PC-9 (cell line): Measurements from ENCODE around the gene RHBDD1. TPM values are rescaled to one million over a fixed set of nuclear protein-coding genes. Genes with fewer than 3 reads are reported as not detected.

Source experiments
- BruUV-seq: library from RNA; stranded (reverse); fragments of 400-500 nt; replicated peaks from 2 replicates; lab custom pipeline; 2021; lab: Mats Ljungman, UMichigan
- CTCF ChIA-PET: fragments of 300-600 bp; sonication (Branson Sonifier 250); formaldehyde crosslinking; loops from one replicate; lab custom pipeline; 2022; ENCODE audit warnings: antibody characterized with exemption; lab: Charles Lee
- POLR2A ChIA-PET: fragments of 300-600 bp; sonication (Branson Sonifier 250); formaldehyde crosslinking; loops from one replicate; lab custom pipeline; 2022; ENCODE audit warnings: antibody characterized with exemption; ENCODE audit not compliant: unreplicated experiment; lab: Charles Lee
- DNase-seq, 2 experiments: peaks; one replicate each; pipeline versions ENCODE4 v3.0.0 to v3.0.0-alpha.2; 2015 to 2022; ENCODE audit warnings: mixed read lengths in 1 of 2
- H2AFZ ChIP-seq: fragments of 200-600 bp; sonication (generic); 2 replicates; pipeline ENCODE4 v1.8.1; 2017; ENCODE audit warnings: antibody characterized with exemption
- H3F3A ChIP-seq: fragments of 200-600 bp; sonication (generic); 2 replicates; pipeline ENCODE4 v1.8.1; 2017; ENCODE audit warnings: antibody characterized with exemption, mild to moderate bottlenecking, low read depth; ENCODE audit not compliant: insufficient read depth
- H3K27ac ChIP-seq: fragments of 200-600 bp; sonication (generic); 2 replicates; pipeline ENCODE4 v1.6.1; 2016; ENCODE audit warnings: mixed run types
- H3K27me3 ChIP-seq: fragments of 200-600 bp; sonication (generic); 2 replicates; pipeline ENCODE4 v1.6.1; 2016; ENCODE audit warnings: low read depth, mixed run types; ENCODE audit not compliant: insufficient read depth
- H3K36me3 ChIP-seq: fragments of 200-600 bp; sonication (generic); 2 replicates; pipeline ENCODE4 v1.6.1; 2016; ENCODE audit warnings: low read depth, mixed run types
- H3K4me1 ChIP-seq: fragments of 200-600 bp; sonication (generic); replicated peaks from 2 replicates; pipeline ENCODE4 v1.6.1; 2016; ENCODE audit warnings: mixed run types; ENCODE audit not compliant: insufficient read depth
- H3K4me2 ChIP-seq: fragments of 200-600 bp; sonication (generic); 2 replicates; pipeline ENCODE4 v1.6.1; 2017; ENCODE audit warnings: mixed run types
- H3K4me3 ChIP-seq: fragments of 200-600 bp; sonication (generic); 2 replicates; pipeline ENCODE4 v1.6.1; 2016; ENCODE audit warnings: mixed run types
- H3K79me2 ChIP-seq: fragments of 200-600 bp; sonication (generic); 2 replicates; pipeline ENCODE4 v1.6.1; 2017; ENCODE audit warnings: low read depth, mixed run types
- H3K9me2 ChIP-seq: fragments of 200-600 bp; sonication (generic); 2 replicates; pipeline ENCODE4 v1.8.1; 2017; ENCODE audit warnings: mild to moderate bottlenecking; ENCODE audit not compliant: insufficient read depth
- H3K9me3 ChIP-seq: fragments of 200-600 bp; sonication (generic); 2 replicates; pipeline ENCODE4 v1.8.1; 2016; ENCODE audit warnings: low read depth; ENCODE audit not compliant: insufficient read depth
- H4K20me1 ChIP-seq: fragments of 200-600 bp; sonication (generic); 2 replicates; pipeline ENCODE4 v1.8.1; 2017; ENCODE audit not compliant: insufficient read depth
- EZH2 ChIP-seq: fragments of 200-600 bp; sonication (generic); IDR thresholded peaks from 2 replicates; pipeline ENCODE4 v1.8.0; 2017; ENCODE audit warnings: antibody characterized with exemption, low read depth
- intact Hi-C: fragments of 100-400 bp; cut with micrococcal nuclease; formaldehyde crosslinking; loops from one replicate; pipeline ENCODE4 v1.10.0; 2022; ENCODE audit not compliant: unreplicated experiment
- total RNA-seq: library from RNA; stranded (reverse); gene quantifications from 2 replicates; pipeline ENCODE4 v1.2.3, GENCODE V29; 2021
- TF ChIP-seq, protein P1 (sequence below): fragments of 200-600 bp; sonication (generic); conservative IDR thresholded peaks from 2 replicates; pipeline ENCODE4 v1.6.1; 2017; ENCODE audit warnings: mixed run types, antibody characterized with exemption, mild to moderate bottlenecking, moderate library complexity

Gene RHBDD1
- total RNA-seq, 1 experiment from 2014 or later, result 22.3 TPM

GRCh38 chr2:226993171-226993570, 157.3 kb downstream of the RHBDD1 start:
- intact Hi-C loops, result no loop called here
- BruUV-seq, result no TSS peak
- H3K79me2 ChIP-seq, result no peaks in the 10 kb centered on the region
- no peaks in the 10 kb centered on the region for H3K9me3 ChIP-seq
- no peaks in the 10 kb centered on the region for H3K9me2 ChIP-seq
- TF ChIP-seq EZH2, result no peak
- TF ChIP-seq, protein P1, sequence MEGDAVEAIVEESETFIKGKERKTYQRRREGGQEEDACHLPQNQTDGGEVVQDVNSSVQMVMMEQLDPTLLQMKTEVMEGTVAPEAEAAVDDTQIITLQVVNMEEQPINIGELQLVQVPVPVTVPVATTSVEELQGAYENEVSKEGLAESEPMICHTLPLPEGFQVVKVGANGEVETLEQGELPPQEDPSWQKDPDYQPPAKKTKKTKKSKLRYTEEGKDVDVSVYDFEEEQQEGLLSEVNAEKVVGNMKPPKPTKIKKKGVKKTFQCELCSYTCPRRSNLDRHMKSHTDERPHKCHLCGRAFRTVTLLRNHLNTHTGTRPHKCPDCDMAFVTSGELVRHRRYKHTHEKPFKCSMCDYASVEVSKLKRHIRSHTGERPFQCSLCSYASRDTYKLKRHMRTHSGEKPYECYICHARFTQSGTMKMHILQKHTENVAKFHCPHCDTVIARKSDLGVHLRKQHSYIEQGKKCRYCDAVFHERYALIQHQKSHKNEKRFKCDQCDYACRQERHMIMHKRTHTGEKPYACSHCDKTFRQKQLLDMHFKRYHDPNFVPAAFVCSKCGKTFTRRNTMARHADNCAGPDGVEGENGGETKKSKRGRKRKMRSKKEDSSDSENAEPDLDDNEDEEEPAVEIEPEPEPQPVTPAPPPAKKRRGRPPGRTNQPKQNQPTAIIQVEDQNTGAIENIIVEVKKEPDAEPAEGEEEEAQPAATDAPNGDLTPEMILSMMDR, result no peak
- ChIA-PET CTCF (no interaction called here), POLR2A (no interaction called here)
- H3K4me3 ChIP-seq, result no peak overlapping the region
- H2AFZ ChIP-seq, result no peak overlapping the region
- H3K4me1 ChIP-seq, result no peaks in the 10 kb centered on the region
- no peaks in the 10 kb centered on the region for H4K20me1 ChIP-seq
- no peaks in the 10 kb centered on the region for H3K36me3 ChIP-seq
- no peaks in the 10 kb centered on the region for H3K27me3 ChIP-seq
- H3K4me2 ChIP-seq, result no peak overlapping the region
- DNase-seq, result no peak
- H3F3A ChIP-seq, result no peaks in the 10 kb centered on the region
- no peak overlapping the region for H3K27ac ChIP-seq

DNA sequence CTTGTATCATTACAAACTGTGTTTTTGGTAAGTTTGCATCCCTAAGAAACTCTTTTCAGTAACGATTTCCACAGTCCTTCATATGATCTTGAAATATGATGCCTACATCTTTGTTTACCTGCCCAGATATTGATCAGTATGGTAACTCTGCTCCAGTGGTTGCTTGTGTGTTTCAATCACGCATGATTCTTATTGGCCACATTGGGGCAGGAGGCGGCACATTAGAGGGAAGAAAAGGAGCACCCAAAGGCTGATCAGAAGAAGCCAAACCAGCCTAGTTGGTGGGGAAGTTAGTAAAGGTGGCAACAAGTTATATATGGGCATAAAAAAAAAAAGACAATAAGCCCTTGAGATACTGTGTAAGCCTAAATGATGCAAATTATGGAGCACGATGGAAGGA, 158.9 kb downstream of the RHBDD1 start:
- POLR2A ChIA-PET, result no interaction called here
- no peaks in the 10 kb centered on the region for H3K9me2 ChIP-seq
- H3K4me2 ChIP-seq, result no peak overlapping the region
- H3K9me3 ChIP-seq, result no peaks in the 10 kb centered on the region
- no peaks in the 10 kb centered on the region for H3F3A ChIP-seq
- H3K36me3 ChIP-seq, result no peaks in the 10 kb centered on the region
- DNase-seq, result no peak
- TF ChIP-seq, protein P1, result no peak
- TF ChIP-seq EZH2, result no peak
- intact Hi-C loops, result no loop called here
- no peaks in the 10 kb centered on the region for H3K4me1 ChIP-seq
- H4K20me1 ChIP-seq, result no peaks in the 10 kb centered on the region
- no peaks in the 10 kb centered on the region for H3K79me2 ChIP-seq
- no TSS peak for BruUV-seq
- no peak overlapping the region for H3K27ac ChIP-seq
- no peak overlapping the region for H2AFZ ChIP-seq
- no peaks in the 10 kb centered on the region for H3K27me3 ChIP-seq
- H3K4me3 ChIP-seq, result no peak overlapping the region
- CTCF ChIA-PET, result no interaction called here

DNA sequence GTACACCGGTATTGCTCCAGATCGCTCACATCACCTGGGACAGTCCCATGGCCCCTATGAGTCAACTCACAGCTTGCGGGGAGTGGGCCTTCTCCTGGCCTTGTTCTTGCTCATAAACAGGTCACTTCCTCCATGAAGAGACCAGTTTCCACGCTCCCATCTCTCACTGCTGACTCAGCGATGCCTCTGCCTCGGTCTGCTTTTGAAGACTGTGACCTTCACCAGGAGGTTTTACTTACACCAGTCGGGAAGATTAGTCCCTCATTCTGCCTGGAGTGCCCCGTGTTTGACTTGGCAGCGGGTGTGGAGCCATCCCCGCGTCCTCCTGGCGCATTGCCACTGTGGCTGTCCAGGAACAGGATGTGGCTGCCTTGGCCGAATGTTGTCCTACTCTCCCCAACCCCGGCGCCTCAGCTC, 159.8 kb downstream of the RHBDD1 start:
- no peaks in the 10 kb centered on the region for H4K20me1 ChIP-seq
- TF ChIP-seq, protein P1, result no peak
- TF ChIP-seq EZH2, result no peak
- no peaks in the 10 kb centered on the region for H3F3A ChIP-seq
- H3K79me2 ChIP-seq, result no peaks in the 10 kb centered on the region
- H3K9me2 ChIP-seq, result no peaks in the 10 kb centered on the region
- ChIA-PET POLR2A (no interaction called here), CTCF (no interaction called here)
- H3K9me3 ChIP-seq, result no peaks in the 10 kb centered on the region
- intact Hi-C loops, result no loop called here
- no peaks in the 10 kb centered on the region for H3K36me3 ChIP-seq
- H3K27ac ChIP-seq, result no peak overlapping the region
- no peak overlapping the region for H2AFZ ChIP-seq
- no peak overlapping the region for H3K4me2 ChIP-seq
- H3K4me3 ChIP-seq, result no peak overlapping the region
- H3K4me1 ChIP-seq, result no peaks in the 10 kb centered on the region
- no TSS peak for BruUV-seq
- no peaks in the 10 kb centered on the region for H3K27me3 ChIP-seq
- no peak for DNase-seq
